ENCODE data around the gene RASGEF1B. TPM values are rescaled to one million over a fixed set of nuclear protein-coding genes. Genes with fewer than 3 reads are reported as not detected.

RASGEF1B gene
- total RNA-seq, 1 experiment from 2014 or later: 7.5 TPM

GRCh38 chr4:81378386-81378785 lies 93.3 kb downstream of the RASGEF1B start:
- H3K4me2 ChIP-seq (ENCODE audit: insufficient read depth, insufficient read length, low read length): no peak overlapping the region
- no peaks in the 10 kb centered on the region for H4K20me1 ChIP-seq (ENCODE audit: control insufficient read depth, insufficient read depth, insufficient read length)
- no peaks in the 10 kb centered on the region for H3K79me2 ChIP-seq (ENCODE audit: insufficient read depth, low read length)
- H3K4ac ChIP-seq (ENCODE audit: low read depth, low read length): no peak overlapping the region
- no peak overlapping the region for H4K8ac ChIP-seq (replicated peaks; ENCODE audit: insufficient read length, low read depth, low read length)
- H2BK20ac ChIP-seq (ENCODE audit: low read depth, low read length, poor library complexity, severe bottlenecking): no peak overlapping the region
- H3K36me3 Mint-ChIP-seq (ENCODE audit: insufficient read depth in 1 of 3, low read depth in 3 of 3): no peaks in the 10 kb centered on the region
- H3K4me1 Mint-ChIP-seq: no peaks in the 10 kb centered on the region
- H3K4me1 ChIP-seq (ENCODE audit: insufficient read depth, low read length): no peaks in the 10 kb centered on the region
- H3K9me3 Mint-ChIP-seq: no peaks in the 10 kb centered on the region; a peak in 1 of 5 replicates
- no peak overlapping the region for H3K18ac ChIP-seq (ENCODE audit: insufficient read length, low read depth, low read length)
- no peaks in the 10 kb centered on the region for H3K23me2 ChIP-seq (ENCODE audit: insufficient read length, low read depth, low read length, poor library complexity, severe bottlenecking)
- no peak for TF ChIP-seq CTCF (conservative IDR thresholded peaks at IDR 0.05)
- no peak for DNase-seq
- no peak overlapping the region for H2BK15ac ChIP-seq (ENCODE audit: low read depth, low read length)
- H3K27ac Mint-ChIP-seq: no peak overlapping the region
- whole genome bisulfite sequencing (ENCODE audit: extremely low coverage, insufficient read length, low lambda C conversion rate): no CpG with 5 or more reads among the region's 1 CpG
- no peaks in the 10 kb centered on the region for H3K9me3 ChIP-seq (ENCODE audit: control insufficient read depth, low read depth, low read length)
- H3K23ac ChIP-seq (ENCODE audit: insufficient read length, low read depth, low read length): no peak overlapping the region
- no peak overlapping the region for H4K91ac ChIP-seq (ENCODE audit: insufficient read length, low read depth, low read length)
- H3K79me1 ChIP-seq (ENCODE audit: insufficient read depth, low read depth, low read length, poor library complexity, severe bottlenecking): no peaks in the 10 kb centered on the region
- no peak overlapping the region for H3K4me3 Mint-ChIP-seq
- H3K56ac ChIP-seq (ENCODE audit: insufficient read length, low read depth, low read length): no peak overlapping the region
- H2AK5ac ChIP-seq (ENCODE audit: insufficient read length, low read length): no peak overlapping the region
- no peak overlapping the region for H3K27ac ChIP-seq (ENCODE audit: insufficient read length, low read depth, low read length)
- H3T11ph ChIP-seq (ENCODE audit: low read length): no peak overlapping the region
- H3K27me3 Mint-ChIP-seq (ENCODE audit: low read depth): no peaks in the 10 kb centered on the region
- no peak overlapping the region for H2BK5ac ChIP-seq (ENCODE audit: insufficient read length, low read length)
- H3K14ac ChIP-seq (ENCODE audit: insufficient read depth, low read length): no peak overlapping the region
- no peak overlapping the region for H2AFZ ChIP-seq (ENCODE audit: low read length)
- H3K27me3 ChIP-seq (ENCODE audit: insufficient read depth, low read length): no peaks in the 10 kb centered on the region
- no peak overlapping the region for H2BK12ac ChIP-seq (ENCODE audit: insufficient read length, low read depth, low read length)
- no peak overlapping the region for H4K5ac ChIP-seq (ENCODE audit: insufficient read length, low read depth, low read length)
- no peak overlapping the region for H3K9ac ChIP-seq (ENCODE audit: extremely low read depth, insufficient read length, low read length)
- H2BK120ac ChIP-seq (ENCODE audit: low read depth, low read length, poor library complexity, severe bottlenecking): no peak overlapping the region

Measured in H9 (cell line).